Osteoblast (primary cell): Measurements from ENCODE around the gene PARD3. TPM values are rescaled to one million over a fixed set of nuclear protein-coding genes. Genes with fewer than 3 reads are reported as not detected.

Experiments
- DNase-seq: peaks from one replicate; pipeline ENCODE4 v3.0.0; 2011; ENCODE audit warnings: low spot score, mixed read lengths; ENCODE audit not compliant: insufficient read length; ENCODE audit errors: missing footprints
- H2AFZ ChIP-seq: 2 replicates; pipeline ENCODE4 v1.6.0; 2011; ENCODE audit warnings: mild to moderate bottlenecking, low read length
- H3K27ac ChIP-seq: 2 replicates; pipeline ENCODE4 v1.5.1; 2011; ENCODE audit warnings: mild to moderate bottlenecking, low read depth, low read length, moderate library complexity
- H3K27me3 ChIP-seq: 2 replicates; pipeline ENCODE4 v1.6.0; 2012; ENCODE audit warnings: mild to moderate bottlenecking, control low read depth, inconsistent platforms, low read length, moderate library complexity; ENCODE audit not compliant: insufficient read depth
- H3K36me3 ChIP-seq: 2 replicates; pipeline ENCODE4 v1.5.1; 2011; ENCODE audit warnings: mild to moderate bottlenecking, low read length, control low read depth, moderate library complexity; ENCODE audit not compliant: insufficient read depth
- H3K4me1 ChIP-seq: 2 replicates; pipeline ENCODE4 v1.5.1; 2011; ENCODE audit warnings: mild to moderate bottlenecking, low read length, control low read depth, moderate library complexity; ENCODE audit not compliant: insufficient read depth
- H3K4me2 ChIP-seq: 2 replicates; pipeline ENCODE4 v1.6.0; 2011; ENCODE audit warnings: mild to moderate bottlenecking, low read length; ENCODE audit not compliant: insufficient read depth
- H3K4me3 ChIP-seq: fragments of 200-600 bp; sonication (generic); 3 replicates; pipeline ENCODE4 v1.5.1; 2012; ENCODE audit warnings: mild to moderate bottlenecking, low read length, inconsistent platforms; ENCODE audit not compliant: insufficient read depth
- H3K79me2 ChIP-seq: 2 replicates; pipeline ENCODE4 v1.6.0; 2012; ENCODE audit warnings: mild to moderate bottlenecking, low read length, control low read depth, inconsistent platforms; ENCODE audit not compliant: insufficient read depth
- H3K9me3 ChIP-seq: 2 replicates; pipeline ENCODE4 v1.5.1; 2011; ENCODE audit warnings: low read depth, low read length, control low read depth
- H4K20me1 ChIP-seq: 2 replicates; pipeline ENCODE4 v1.6.0; 2012; ENCODE audit warnings: mild to moderate bottlenecking, low read length, control low read depth; ENCODE audit not compliant: insufficient read depth
- CTCF ChIP-seq: IDR thresholded peaks from 2 replicates; pipeline ENCODE4 v1.5.1; 2011; ENCODE audit warnings: mild to moderate bottlenecking, low read depth, low read length, moderate library complexity; ENCODE audit errors: extremely low read depth
- total RNA-seq: library from RNA; depleted of rRNA; stranded (reverse); fragments of >200 nt; gene quantifications from 2 replicates; pipeline ENCODE4 v1.2.3, GENCODE V29; 2012

The PARD3 gene
- total RNA-seq, 1 donor, result 71.7 TPM

- Histone ChIP-seq H3K79me2 (no peaks in the 10 kb centered on the region), H3K4me2 (no peak overlapping the region), H3K9me3 (no peaks in the 10 kb centered on the region), H3K36me3 (no peaks in the 10 kb centered on the region), H3K27me3 (no peaks in the 10 kb centered on the region), H4K20me1 (no peaks in the 10 kb centered on the region), H3K4me1 (no peaks in the 10 kb centered on the region), H2AFZ (no peak overlapping the region), H3K4me3 (no peak overlapping the region), H3K27ac (no peak overlapping the region)
- no peak for DNase-seq
- TF ChIP-seq CTCF, result no peak
These were observed 700.2 kb downstream of the PARD3 start for GRCh38 chr10:34114914-34115313.

GRCh38 chr10:34113504-34114225, 701.4 kb downstream of the PARD3 start:
- no peaks in the 10 kb centered on the region for H3K36me3 ChIP-seq
- no peak overlapping the region for H3K27ac ChIP-seq
- TF ChIP-seq CTCF, result no peak
- DNase-seq, result no peak
- H3K4me2 ChIP-seq, result no peak overlapping the region
- H3K9me3 ChIP-seq, result no peaks in the 10 kb centered on the region
- H3K79me2 ChIP-seq, result no peaks in the 10 kb centered on the region
- no peaks in the 10 kb centered on the region for H4K20me1 ChIP-seq
- no peaks in the 10 kb centered on the region for H3K4me1 ChIP-seq
- H3K4me3 ChIP-seq, result no peak overlapping the region
- H2AFZ ChIP-seq, result no peak overlapping the region
- H3K27me3 ChIP-seq, result no peaks in the 10 kb centered on the region

GRCh38 chr10:34112171-34112782, 702.8 kb downstream of the PARD3 start:
- Histone ChIP-seq H3K27ac (no peak overlapping the region), H3K4me3 (no peak overlapping the region), H3K9me3 (no peaks in the 10 kb centered on the region), H3K79me2 (no peaks in the 10 kb centered on the region), H4K20me1 (no peaks in the 10 kb centered on the region), H3K4me1 (no peaks in the 10 kb centered on the region), H3K27me3 (no peaks in the 10 kb centered on the region), H3K36me3 (no peaks in the 10 kb centered on the region), H3K4me2 (no peak overlapping the region), H2AFZ (no peak overlapping the region)
- TF ChIP-seq CTCF, result no peak
- DNase-seq, result no peak

GRCh38 chr10:34111179-34111578, 703.9 kb downstream of the PARD3 start:
- TF ChIP-seq CTCF, result no peak
- Histone ChIP-seq H4K20me1 (no peaks in the 10 kb centered on the region), H3K9me3 (no peaks in the 10 kb centered on the region), H3K27ac (no peak overlapping the region), H3K79me2 (no peaks in the 10 kb centered on the region), H2AFZ (no peak overlapping the region), H3K4me3 (no peak overlapping the region), H3K4me1 (no peaks in the 10 kb centered on the region), H3K36me3 (no peaks in the 10 kb centered on the region), H3K27me3 (no peaks in the 10 kb centered on the region), H3K4me2 (no peak overlapping the region)
- DNase-seq, result no peak
